ENCODE results near the gene CAPS. TPM values are rescaled to one million over a fixed set of nuclear protein-coding genes. Genes with fewer than 3 reads are reported as not detected.

Gene CAPS
- total RNA-seq, 2 donors from 2014 or later = 6.6 to 6.7 TPM

DNA sequence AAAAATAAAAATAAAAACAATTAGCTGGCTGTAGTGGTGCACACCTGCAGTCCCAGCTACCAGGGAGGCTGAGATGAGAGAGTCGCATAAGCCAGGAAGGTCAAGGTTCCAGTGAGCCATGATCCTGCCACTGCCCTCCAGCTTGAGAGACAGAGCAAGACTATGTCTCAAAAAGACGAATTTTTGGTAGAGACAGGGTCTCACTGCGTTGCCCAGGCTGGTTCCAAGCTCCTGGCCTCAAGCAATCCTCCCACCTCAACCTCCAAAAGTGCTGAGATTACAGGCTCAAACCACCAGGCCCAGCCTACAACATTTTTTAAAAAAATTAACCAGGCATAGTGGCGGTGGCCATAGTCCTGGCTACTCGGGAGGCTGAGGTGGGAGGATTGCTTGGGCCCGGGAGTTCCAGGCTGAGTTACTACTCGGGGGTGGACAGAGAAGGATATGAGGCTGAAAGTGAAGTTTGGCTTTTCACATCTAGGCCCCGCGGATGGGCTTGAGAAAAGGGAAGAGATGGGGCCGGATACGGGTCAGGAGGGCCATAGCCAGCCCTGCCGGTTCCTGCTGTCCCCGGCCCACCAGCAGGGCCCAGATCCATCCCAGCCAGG, 20.7 kb upstream of the CAPS start:
- 88 to 91% methylated on average over 10 to 13 of the region's 13 CpGs for WGBS, 2 experiments (ENCODE audit: insufficient coverage in 1 of 2, insufficient read length in 1 of 2)
- no peak for DNase-seq

GRCh38 chr19:5893907-5894703, 19.9 kb upstream of the CAPS start:
- WGBS, 2 experiments (ENCODE audit: insufficient coverage in 1 of 2, insufficient read length in 1 of 2) = 89 to 95% methylated on average over 23 to 28 of the region's 28 CpGs
- H3K36me3 Mint-ChIP-seq (ENCODE audit: low read depth) = peaks cover 3% of the 10 kb centered on the region
- Histone ChIP-seq H3K27ac (ENCODE audit: low read depth, low read length) (no peak overlapping the region), H3K9ac (ENCODE audit: extremely low read depth, low read length, poor library complexity, severe bottlenecking) (no peak overlapping the region), H3K4me1 (ENCODE audit: control insufficient read depth, insufficient read depth, low read length) (no peaks in the 10 kb centered on the region), H3K36me3 (ENCODE audit: control insufficient read depth, insufficient read depth, low read length) (no peaks in the 10 kb centered on the region), H3K27me3 (ENCODE audit: control insufficient read depth, insufficient read depth, low read length, poor library complexity, severe bottlenecking) (no peaks in the 10 kb centered on the region), H3K4me3 (ENCODE audit: low read length) (no peak overlapping the region), H3K9me3 (ENCODE audit: control insufficient read depth, low read length) (no peaks in the 10 kb centered on the region)
- no peak for TF ChIP-seq CTCF (conservative IDR thresholded peaks at IDR 0.05)
- peaks cover 3% of the 10 kb centered on the region for H3K4me1 Mint-ChIP-seq
- no peak overlapping the region for H3K4me3 Mint-ChIP-seq
- DNase-seq = no peak
- no peaks in the 10 kb centered on the region for H3K9me3 Mint-ChIP-seq
- peaks cover 2% of the 10 kb centered on the region for H3K27me3 Mint-ChIP-seq (ENCODE audit: insufficient read depth)
- no peak overlapping the region for H3K27ac Mint-ChIP-seq

More for the DNA sequence above, 20.7 kb upstream of the CAPS start:
- no peak overlapping the region for H3K27ac Mint-ChIP-seq
- no peak overlapping the region for H3K9ac ChIP-seq (ENCODE audit: extremely low read depth, low read length, poor library complexity, severe bottlenecking)
- H3K9me3 Mint-ChIP-seq = no peaks in the 10 kb centered on the region
- H3K27me3 Mint-ChIP-seq (ENCODE audit: insufficient read depth) = peaks cover 2% of the 10 kb centered on the region
- H3K9me3 ChIP-seq (ENCODE audit: control insufficient read depth, low read length) = no peaks in the 10 kb centered on the region
- no peaks in the 10 kb centered on the region for H3K36me3 ChIP-seq (ENCODE audit: control insufficient read depth, insufficient read depth, low read length)
- peaks cover 3% of the 10 kb centered on the region for H3K4me1 Mint-ChIP-seq
- no peak overlapping the region for H3K4me3 ChIP-seq (ENCODE audit: low read length)
- H3K4me1 ChIP-seq (ENCODE audit: control insufficient read depth, insufficient read depth, low read length) = no peaks in the 10 kb centered on the region
- H3K4me3 Mint-ChIP-seq = no peak overlapping the region
- H3K27me3 ChIP-seq (ENCODE audit: control insufficient read depth, insufficient read depth, low read length, poor library complexity, severe bottlenecking) = no peaks in the 10 kb centered on the region
- peaks cover 3% of the 10 kb centered on the region for H3K36me3 Mint-ChIP-seq (ENCODE audit: low read depth)
- H3K27ac ChIP-seq (ENCODE audit: low read depth, low read length) = no peak overlapping the region
- no peak for TF ChIP-seq CTCF (conservative IDR thresholded peaks at IDR 0.05)

DNA sequence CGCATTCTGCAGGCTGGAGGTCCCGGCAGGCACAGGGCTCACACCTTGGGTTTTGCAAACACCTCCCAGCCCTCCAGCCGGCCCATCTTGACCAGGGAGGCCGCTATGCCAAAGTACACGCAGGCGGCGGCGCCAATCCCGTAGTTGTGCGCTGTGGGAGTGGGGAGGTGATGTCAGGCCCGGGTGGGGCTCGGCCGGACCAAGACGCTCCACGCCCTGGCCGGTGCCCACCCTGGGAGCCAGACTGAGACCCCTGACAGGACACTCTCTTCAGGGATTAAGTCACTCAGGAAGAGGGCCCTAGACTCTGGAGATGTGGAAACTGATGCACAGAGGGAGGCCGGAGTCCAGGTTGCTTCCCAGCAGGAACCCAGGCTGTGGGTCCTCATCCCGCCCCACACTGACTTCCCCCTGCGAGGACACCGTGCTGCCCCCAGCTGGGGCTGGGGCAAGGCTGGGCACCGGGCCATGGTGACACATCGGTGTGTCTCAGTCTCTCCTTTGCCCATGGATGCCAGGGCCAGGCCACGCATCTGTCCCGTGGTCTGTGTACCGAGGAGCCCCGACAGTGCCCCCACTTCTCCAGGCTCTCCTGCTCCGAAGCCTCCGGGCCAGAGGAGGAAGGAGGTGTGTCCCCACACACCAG, 19.2 kb upstream of the CAPS start:
- Histone ChIP-seq H3K36me3 (ENCODE audit: control insufficient read depth, insufficient read depth, low read length) (no peaks in the 10 kb centered on the region), H3K9ac (ENCODE audit: extremely low read depth, low read length, poor library complexity, severe bottlenecking) (no peak overlapping the region), H3K27ac (ENCODE audit: low read depth, low read length) (no peak overlapping the region), H3K4me1 (ENCODE audit: control insufficient read depth, insufficient read depth, low read length) (no peaks in the 10 kb centered on the region), H3K27me3 (ENCODE audit: control insufficient read depth, insufficient read depth, low read length, poor library complexity, severe bottlenecking) (no peaks in the 10 kb centered on the region), H3K4me3 (ENCODE audit: low read length) (no peak overlapping the region), H3K9me3 (ENCODE audit: control insufficient read depth, low read length) (no peaks in the 10 kb centered on the region)
- TF ChIP-seq CTCF (conservative IDR thresholded peaks at IDR 0.05) = no peak
- Mint-ChIP-seq H3K4me3 (no peak overlapping the region), H3K27me3 (ENCODE audit: insufficient read depth) (peaks cover 2% of the 10 kb centered on the region), H3K27ac (no peak overlapping the region), H3K9me3 (no peaks in the 10 kb centered on the region), H3K36me3 (ENCODE audit: low read depth) (peaks cover 5% of the 10 kb centered on the region), H3K4me1 (peaks cover 3% of the 10 kb centered on the region)
- DNase-seq = no peak
- WGBS, 2 experiments (ENCODE audit: insufficient coverage in 1 of 2, insufficient read length in 1 of 2) = 92 to 94% methylated on average over 18 to 28 of the region's 28 CpGs
